ENCODE results near the gene FUT8.

- no peak for TF ChIP-seq ZNF274 (IDR thresholded peaks at IDR 0.05; ENCODE audit: low read depth, low read length)
- no peak for TF ChIP-seq YY1 (IDR thresholded peaks at IDR 0.05; ENCODE audit: insufficient read depth, insufficient read length)
These were observed 75.4 kb downstream of the FUT8 start for GRCh38 chr14:65487783-65488494.
